GM21529 (cell line): ENCODE measurements around the gene ANO2.

Source experiments
- ATAC-seq: cut with Tn5 transposase; IDR thresholded peaks from one replicate; pipeline ENCODE4 v1.9.1; 2021; ENCODE audit not compliant: unreplicated experiment

ANO2 gene

GRCh38 chr12:5964913-5965900 lies 20.1 kb upstream of the ANO2 start:
- ATAC-seq, result no peak

GRCh38 chr12:5963515-5963914 lies 18.5 kb upstream of the ANO2 start:
- no peak for ATAC-seq

- no peak for ATAC-seq
Observed at GRCh38 chr12:5960783-5961182, 15.7 kb upstream of the ANO2 start.

GRCh38 chr12:5956987-5957386 lies 11.9 kb upstream of the ANO2 start:
- ATAC-seq, result no peak

- no peak for ATAC-seq
Observed at GRCh38 chr12:5954661-5955060, 9.6 kb upstream of the ANO2 start.

GRCh38 chr12:5953835-5954586 lies 9.0 kb upstream of the ANO2 start:
- no peak for ATAC-seq

GRCh38 chr12:5952031-5952430 lies 7.0 kb upstream of the ANO2 start:
- no peak for ATAC-seq

GRCh38 chr12:5948696-5949095 lies 3.6 kb upstream of the ANO2 start:
- no peak for ATAC-seq

GRCh38 chr12:5947006-5947405 lies 1.9 kb upstream of the ANO2 start:
- ATAC-seq, result no peak

- no peak for ATAC-seq
Observed at GRCh38 chr12:5946388-5946787, 1.3 kb upstream of the ANO2 start.

GRCh38 chr12:5944688-5945070 lies 380 bp downstream of the ANO2 start:
- no peak for ATAC-seq

GRCh38 chr12:5944053-5944452 lies 1.0 kb downstream of the ANO2 start:
- ATAC-seq, result no peak

- ATAC-seq, result no peak
Observed at GRCh38 chr12:5941907-5942306, 3.2 kb downstream of the ANO2 start.

GRCh38 chr12:5927732-5928516 lies 17.1 kb downstream of the ANO2 start:
- no peak for ATAC-seq

- no peak for ATAC-seq
Observed at GRCh38 chr12:5925646-5926045, 19.4 kb downstream of the ANO2 start.

GRCh38 chr12:5924342-5924741 lies 20.7 kb downstream of the ANO2 start:
- no peak for ATAC-seq

- ATAC-seq, result no peak
Observed at GRCh38 chr12:5923751-5924150, 21.3 kb downstream of the ANO2 start.

GRCh38 chr12:5923043-5923605 lies 21.9 kb downstream of the ANO2 start:
- ATAC-seq, result no peak

- no peak for ATAC-seq
Observed at GRCh38 chr12:5921966-5922899, 22.8 kb downstream of the ANO2 start.
